Activated naive CD8-positive, alpha-beta T cell (primary cell): ENCODE results near the gene MMEL1.
A peak's percentile ranks its signal among the peaks of the same experiment; 100 is the strongest.
"Not testable (repeated sequence)": the region's sequence is repeated elsewhere in the genome, so short reads cannot be mapped to it uniquely, and the experiment has no call there.

ENCODE experiments used
- H3K27ac Mint-ChIP-seq: one replicate; pipeline ENCODE4 v1.8.0; 2021; ENCODE audit warnings: mixed read lengths
- H3K27me3 Mint-ChIP-seq: one replicate; pipeline ENCODE4 v1.8.0; 2021; ENCODE audit warnings: mixed read lengths
- H3K36me3 Mint-ChIP-seq: one replicate; pipeline ENCODE4 v1.8.0; 2021; ENCODE audit warnings: mixed read lengths
- H3K4me1 Mint-ChIP-seq: one replicate; pipeline ENCODE4 v1.8.0; 2021; ENCODE audit warnings: low read depth, mixed read lengths
- H3K4me3 Mint-ChIP-seq: one replicate; pipeline ENCODE4 v1.8.0; 2021; ENCODE audit warnings: mild to moderate bottlenecking, mixed read lengths
- H3K9me3 Mint-ChIP-seq: one replicate; pipeline ENCODE4 v1.8.0; 2021; ENCODE audit warnings: low read depth, mixed read lengths

Gene MMEL1

GRCh38 chr1:2569060-2569459, 63.8 kb downstream of the MMEL1 start:
- Mint-ChIP-seq H3K9me3 (peaks cover 5% of the 10 kb centered on the region), H3K36me3 (peaks cover 2% of the 10 kb centered on the region), H3K4me1 (peaks cover under 1% of the 10 kb centered on the region), H3K27me3 (no peaks in the 10 kb centered on the region), H3K27ac (no peak overlapping the region), H3K4me3 (no peak overlapping the region)

GRCh38 chr1:2568187-2568816, 64.5 kb downstream of the MMEL1 start:
- not testable (repeated sequence) for H3K4me1 Mint-ChIP-seq, H3K9me3 Mint-ChIP-seq, H3K4me3 Mint-ChIP-seq, H3K27ac Mint-ChIP-seq, H3K36me3 Mint-ChIP-seq, H3K27me3 Mint-ChIP-seq

GRCh38 chr1:2567083-2567679, 65.6 kb downstream of the MMEL1 start:
- no peaks in the 10 kb centered on the region for H3K27me3 Mint-ChIP-seq
- H3K9me3 Mint-ChIP-seq = no peaks in the 10 kb centered on the region
- no peak overlapping the region for H3K27ac Mint-ChIP-seq
- no peaks in the 10 kb centered on the region for H3K4me1 Mint-ChIP-seq
- H3K4me3 Mint-ChIP-seq = no peak overlapping the region
- H3K36me3 Mint-ChIP-seq = peaks cover 2% of the 10 kb centered on the region

- no peak overlapping the region for H3K27ac Mint-ChIP-seq
Measured at GRCh38 chr1:2566101-2567045, 66.4 kb downstream of the MMEL1 start.

GRCh38 chr1:2564815-2565374, 67.9 kb downstream of the MMEL1 start:
- Mint-ChIP-seq H3K4me1 (peaks cover 2% of the 10 kb centered on the region), H3K9me3 (no peaks in the 10 kb centered on the region), H3K27ac (no peak overlapping the region), H3K27me3 (no peaks in the 10 kb centered on the region), H3K4me3 (no peak overlapping the region), H3K36me3 (no peaks in the 10 kb centered on the region)

More at GRCh38 chr1:2566101-2567045, 66.4 kb downstream of the MMEL1 start:
- Mint-ChIP-seq H3K9me3 (no peaks in the 10 kb centered on the region), H3K4me1 (peaks cover under 1% of the 10 kb centered on the region), H3K4me3 (no peak overlapping the region), H3K27me3 (no peaks in the 10 kb centered on the region), H3K36me3 (peaks cover 2% of the 10 kb centered on the region)

- Mint-ChIP-seq H3K4me3 (no peak overlapping the region), H3K4me1 (peaks cover 2% of the 10 kb centered on the region), H3K27me3 (no peaks in the 10 kb centered on the region), H3K27ac (no peak overlapping the region), H3K36me3 (no peaks in the 10 kb centered on the region), H3K9me3 (no peaks in the 10 kb centered on the region)
Measured at GRCh38 chr1:2564006-2564814, 68.6 kb downstream of the MMEL1 start.

- Mint-ChIP-seq H3K27me3 (no peaks in the 10 kb centered on the region), H3K9me3 (no peaks in the 10 kb centered on the region), H3K4me3 (no peak overlapping the region), H3K27ac (no peak overlapping the region), H3K36me3 (no peaks in the 10 kb centered on the region), H3K4me1 (peaks cover 6% of the 10 kb centered on the region)
Measured at GRCh38 chr1:2563205-2563604, 69.6 kb downstream of the MMEL1 start.

- peaks cover 8% of the 10 kb centered on the region for H3K4me1 Mint-ChIP-seq
- no peaks in the 10 kb centered on the region for H3K27me3 Mint-ChIP-seq
- no peak overlapping the region for H3K4me3 Mint-ChIP-seq
- H3K27ac Mint-ChIP-seq = no peak overlapping the region
- H3K36me3 Mint-ChIP-seq = no peaks in the 10 kb centered on the region
- H3K9me3 Mint-ChIP-seq = no peaks in the 10 kb centered on the region
Measured at GRCh38 chr1:2561898-2562895, 70.6 kb downstream of the MMEL1 start.

GRCh38 chr1:2561446-2561845, 71.4 kb downstream of the MMEL1 start:
- Mint-ChIP-seq H3K27ac (peak overlapping the region; percentile 34), H3K36me3 (no peaks in the 10 kb centered on the region), H3K4me1 (peaks cover 8% of the 10 kb centered on the region), H3K9me3 (no peaks in the 10 kb centered on the region), H3K27me3 (no peaks in the 10 kb centered on the region), H3K4me3 (no peak overlapping the region)

- no peak overlapping the region for H3K4me3 Mint-ChIP-seq
Measured at GRCh38 chr1:2560299-2561073, 72.3 kb downstream of the MMEL1 start.

GRCh38 chr1:2559509-2560298, 73.1 kb downstream of the MMEL1 start:
- Mint-ChIP-seq H3K9me3 (no peaks in the 10 kb centered on the region), H3K27me3 (no peaks in the 10 kb centered on the region), H3K4me1 (peaks cover 13% of the 10 kb centered on the region), H3K4me3 (no peak overlapping the region), H3K36me3 (no peaks in the 10 kb centered on the region), H3K27ac (no peak overlapping the region)

More at GRCh38 chr1:2560299-2561073, 72.3 kb downstream of the MMEL1 start:
- Mint-ChIP-seq H3K27me3 (no peaks in the 10 kb centered on the region), H3K4me1 (peaks cover 10% of the 10 kb centered on the region), H3K9me3 (no peaks in the 10 kb centered on the region), H3K27ac (no peak overlapping the region), H3K36me3 (no peaks in the 10 kb centered on the region)

- no peaks in the 10 kb centered on the region for H3K27me3 Mint-ChIP-seq
- H3K4me1 Mint-ChIP-seq = peaks cover 19% of the 10 kb centered on the region
- H3K4me3 Mint-ChIP-seq = peak overlapping the region; percentile 65
- H3K9me3 Mint-ChIP-seq = no peaks in the 10 kb centered on the region
- H3K27ac Mint-ChIP-seq = peak overlapping the region; percentile 75
- H3K36me3 Mint-ChIP-seq = no peaks in the 10 kb centered on the region
Measured at GRCh38 chr1:2558861-2559260, 74.0 kb downstream of the MMEL1 start.
